NCI-H524 (cell line): Measurements from ENCODE around the gene EFCAB5.
"Not testable (repeated sequence)": the region's sequence is repeated elsewhere in the genome, so short reads cannot be mapped to it uniquely, and the experiment has no call there.

Source experiments
- DNase-seq, 2 experiments: peaks; one replicate each; lab custom pipeline; 2025; lab: John Stamatoyannopoulos, UW

Gene EFCAB5

DNA sequence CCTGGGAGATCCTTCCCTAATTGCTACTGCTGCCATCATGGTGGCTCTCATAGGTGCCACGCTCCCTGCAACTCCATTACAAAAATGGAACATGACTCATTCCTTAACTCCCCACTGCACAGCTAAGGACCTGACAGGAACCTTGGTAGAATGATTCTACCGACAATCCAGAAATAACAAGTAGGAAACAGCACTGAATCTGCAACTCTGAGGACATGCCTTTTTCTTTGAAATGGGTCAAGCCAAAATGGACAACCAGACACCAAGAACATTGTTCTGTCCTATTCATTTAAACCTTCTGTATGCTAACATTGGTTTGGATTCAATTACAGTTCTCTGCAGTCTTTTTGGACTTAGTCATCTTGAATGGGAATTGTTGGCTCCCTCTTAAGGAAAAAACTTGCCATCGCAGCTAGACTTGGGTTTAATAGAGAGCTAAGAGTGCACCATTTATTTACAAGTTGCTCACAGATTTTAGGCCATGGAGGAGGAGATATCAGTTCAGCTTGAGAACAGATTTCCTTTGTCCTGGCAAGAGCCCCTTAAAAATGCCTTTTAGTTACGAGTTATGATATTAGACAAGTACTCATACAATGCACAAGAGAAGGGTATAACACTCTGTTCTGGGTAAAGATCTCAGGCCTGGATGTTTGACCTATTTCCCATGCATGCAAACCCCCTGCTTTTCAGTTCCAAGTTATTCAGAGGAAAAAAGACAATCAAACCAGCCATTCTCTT lies 154.2 kb downstream of the EFCAB5 start:
- DNase-seq: peak; percentile 70 to 75

DNA sequence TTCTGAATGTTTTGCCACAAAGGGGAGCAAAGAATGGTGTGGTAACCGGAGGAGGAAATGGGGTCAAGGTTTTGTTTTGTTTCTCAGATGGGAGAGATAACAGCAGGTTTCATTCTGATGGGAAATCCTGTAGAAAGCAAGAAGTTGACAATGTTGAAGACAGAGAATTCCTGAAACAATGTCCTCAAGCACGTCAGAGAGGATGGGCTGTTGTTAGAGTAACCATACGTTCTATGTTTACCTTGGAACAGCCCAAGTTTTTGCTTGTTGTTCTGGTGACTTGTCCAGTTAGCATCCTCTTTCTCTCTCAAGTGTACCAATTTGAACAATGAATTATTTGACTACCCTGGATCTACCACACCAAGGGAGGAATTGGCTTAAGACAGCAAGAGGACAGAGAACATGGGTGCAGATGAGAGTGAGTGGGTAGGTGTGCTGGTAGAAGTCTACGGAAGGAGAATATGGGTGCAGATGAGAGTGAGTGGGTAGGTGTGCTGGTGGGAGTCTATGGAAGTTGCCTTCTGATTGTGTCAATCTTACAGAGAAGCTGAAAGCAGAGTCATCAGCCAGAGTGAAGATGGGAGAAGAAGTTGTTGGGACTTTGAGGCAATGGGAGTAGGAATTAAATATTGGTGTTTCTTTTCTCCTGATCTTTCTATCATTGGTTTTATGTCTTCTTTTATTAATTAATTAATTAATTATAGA lies 160.4 kb downstream of the EFCAB5 start:
- no peak for DNase-seq

DNA sequence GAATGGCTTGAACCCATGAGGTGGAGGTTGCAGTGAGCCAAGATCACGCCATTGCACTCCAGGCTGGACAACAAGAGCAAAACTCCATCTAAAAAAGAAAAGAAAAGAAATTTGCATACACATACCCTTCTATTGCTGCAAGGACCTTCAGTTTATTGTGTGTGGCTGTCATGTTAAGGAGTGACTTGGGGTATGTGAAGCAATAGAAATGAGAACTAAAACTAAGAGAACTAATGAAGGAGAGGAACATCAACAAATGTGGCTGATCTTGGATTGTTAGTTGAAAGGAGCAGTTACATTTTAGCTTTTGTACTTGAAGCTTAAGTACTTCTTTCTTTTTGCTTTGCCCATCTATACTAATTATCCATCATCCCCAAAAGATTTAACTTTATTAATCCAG lies 162.5 kb downstream of the EFCAB5 start:
- no peak for DNase-seq

DNA sequence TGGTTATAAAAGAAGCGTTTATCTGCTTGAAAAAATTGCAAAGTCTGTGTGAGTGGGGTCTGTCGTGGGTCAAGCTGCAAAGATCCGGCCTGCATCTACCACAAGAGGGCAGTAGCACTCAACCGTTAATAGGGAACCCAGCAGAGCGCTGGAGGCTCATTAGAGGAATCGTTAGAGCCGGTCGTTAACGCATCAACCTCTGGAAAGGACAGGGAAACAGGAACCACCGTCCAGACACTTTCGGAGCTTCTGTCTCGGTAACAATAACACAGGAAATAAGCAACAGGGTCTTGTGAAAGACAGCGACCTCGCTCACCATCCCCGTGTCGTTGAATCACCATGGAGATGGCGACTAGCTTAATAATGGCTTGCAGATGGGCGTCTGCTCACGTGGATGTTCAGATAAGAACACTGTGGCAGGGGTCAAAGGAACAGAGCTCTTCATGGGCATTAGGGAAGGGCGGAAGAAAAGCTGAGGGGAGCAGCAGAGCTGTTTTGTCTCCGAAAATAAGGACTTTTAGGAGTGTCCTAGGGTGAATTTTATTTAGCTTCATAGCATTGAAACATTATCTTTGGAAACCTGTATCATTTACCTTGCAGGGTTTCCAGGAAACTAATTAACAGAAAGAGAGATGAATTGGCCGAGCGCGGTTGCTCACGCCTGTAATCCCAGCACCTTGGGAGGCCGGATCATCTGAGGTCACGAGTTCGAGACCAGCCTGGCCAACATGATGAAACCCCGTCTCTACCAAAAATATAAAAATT lies 163.3 kb downstream of the EFCAB5 start:
- peak; percentile 96 to 97 for DNase-seq

DNA sequence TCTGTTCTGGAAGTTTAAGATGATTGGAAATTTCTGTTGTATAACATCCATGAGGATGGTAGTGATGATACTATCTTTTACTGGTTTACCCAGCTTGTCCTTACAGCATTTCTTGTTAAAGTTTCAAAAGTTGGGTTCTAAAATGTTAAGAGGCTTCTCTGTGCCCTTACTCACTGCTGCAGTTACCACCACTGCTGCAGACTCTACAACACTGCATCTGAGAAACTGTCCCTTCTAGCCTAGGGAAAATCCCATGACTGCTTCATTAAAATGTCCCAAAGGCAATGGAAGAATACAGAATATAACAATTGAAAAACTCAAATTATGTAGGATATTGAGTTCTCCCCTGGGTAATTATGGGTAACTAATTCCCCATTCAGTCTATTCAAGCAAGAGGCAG lies 171.4 kb downstream of the EFCAB5 start:
- DNase-seq: no peak

DNA sequence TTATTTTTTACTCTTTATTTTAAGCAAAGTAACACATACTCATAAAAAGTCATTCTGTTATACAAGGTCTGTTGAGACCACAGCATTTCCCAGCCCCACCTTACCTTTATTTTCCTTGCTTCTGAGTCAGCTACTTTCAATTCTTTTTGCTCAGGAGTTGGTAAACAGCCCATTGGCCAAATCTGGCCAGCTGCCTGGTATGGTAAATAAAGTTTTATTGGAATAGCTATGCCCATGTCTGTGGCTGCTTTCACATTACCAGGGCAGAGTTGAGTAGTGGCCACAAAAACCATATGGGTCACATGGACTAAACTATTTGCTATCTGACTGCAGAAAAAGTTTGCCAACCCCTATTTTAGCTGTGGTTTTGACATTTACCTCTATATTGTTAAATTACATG lies 171.8 kb downstream of the EFCAB5 start:
- DNase-seq: no peak

DNA sequence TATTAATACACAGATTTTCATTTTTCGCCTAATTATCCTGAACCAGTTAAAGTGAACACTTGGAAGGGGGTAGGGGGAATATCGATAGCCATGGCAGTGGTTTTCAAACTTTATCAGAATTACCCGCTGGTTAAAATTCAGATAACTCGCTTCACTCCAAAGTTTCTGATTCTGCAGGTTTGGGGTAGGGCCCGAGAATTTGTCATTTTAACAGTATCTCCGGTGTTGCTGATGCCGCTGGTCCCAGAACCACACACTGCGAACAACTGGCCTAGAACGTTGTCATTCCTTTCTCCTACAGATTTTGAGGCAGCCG lies 174.9 kb downstream of the EFCAB5 start:
- no peak for DNase-seq

DNA sequence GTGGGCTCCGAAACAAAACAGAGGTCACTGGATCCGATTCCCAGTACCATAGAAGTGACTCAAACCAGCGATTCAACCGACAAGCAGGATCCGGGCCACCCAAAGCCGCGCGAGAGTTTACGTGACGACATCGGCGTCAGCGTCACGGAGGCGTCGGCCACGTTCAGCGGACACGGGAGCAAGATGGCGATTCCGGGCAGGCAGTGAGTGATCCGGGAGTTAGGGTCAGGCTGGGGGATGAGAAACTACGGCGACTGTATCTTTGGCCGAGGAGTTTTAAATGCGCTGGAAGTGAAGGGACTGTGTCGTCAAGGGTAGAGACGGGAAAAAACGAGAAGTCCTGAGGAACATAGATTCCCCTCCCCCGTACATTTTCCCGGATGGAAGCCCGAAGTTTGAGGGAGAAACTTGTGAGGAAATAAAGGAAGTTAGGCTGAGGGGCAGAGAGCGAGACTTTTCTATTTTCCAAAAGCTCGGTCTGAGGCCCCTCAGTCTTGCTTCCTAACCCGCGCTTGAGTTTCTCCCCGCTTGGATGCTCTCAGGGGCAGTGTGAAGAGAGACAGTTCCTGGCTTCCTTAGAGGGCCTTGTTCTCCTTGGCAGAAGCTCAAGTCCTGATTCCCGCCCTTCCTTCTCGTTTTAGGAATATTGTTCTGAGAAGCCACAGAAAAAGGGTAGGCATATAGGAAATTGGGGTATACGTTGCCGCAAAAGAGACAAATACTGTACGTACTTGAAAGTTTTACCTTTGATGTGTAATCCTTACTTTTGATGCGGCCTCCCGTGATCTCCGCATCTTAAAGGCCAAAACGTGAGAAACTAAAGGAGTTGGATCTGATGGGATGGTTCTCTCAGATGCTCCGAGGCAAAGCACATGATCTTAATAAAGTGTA lies 175.5 kb downstream of the EFCAB5 start, which contains the start of gene NSRP1:
Gene NSRP1 (plus strand): TSS at position 156 of the 891 bp plus-strand sequence. CDS start 28 bp downstream, at position 184.
- DNase-seq: peak; percentile 95 to 96

DNA sequence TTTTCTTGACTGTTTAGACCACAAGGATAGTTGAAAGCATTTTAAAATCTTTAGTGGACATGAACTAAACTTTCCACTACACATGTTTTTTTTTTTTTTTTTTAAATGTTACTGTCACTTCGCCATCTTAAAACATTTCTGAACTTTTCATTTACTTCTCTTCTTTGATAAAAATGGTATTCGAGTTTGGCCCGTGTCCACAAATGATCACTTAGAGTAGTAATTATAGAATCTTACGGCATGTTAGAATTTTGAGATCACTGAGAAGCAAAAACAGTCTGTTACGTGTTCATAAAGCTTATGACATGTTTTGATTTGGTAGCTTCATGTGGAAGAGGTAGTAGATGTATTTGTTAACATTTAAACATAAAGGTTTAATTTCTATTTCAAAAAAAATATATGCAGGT lies 176.2 kb downstream of the EFCAB5 start:
- no peak for DNase-seq

DNA sequence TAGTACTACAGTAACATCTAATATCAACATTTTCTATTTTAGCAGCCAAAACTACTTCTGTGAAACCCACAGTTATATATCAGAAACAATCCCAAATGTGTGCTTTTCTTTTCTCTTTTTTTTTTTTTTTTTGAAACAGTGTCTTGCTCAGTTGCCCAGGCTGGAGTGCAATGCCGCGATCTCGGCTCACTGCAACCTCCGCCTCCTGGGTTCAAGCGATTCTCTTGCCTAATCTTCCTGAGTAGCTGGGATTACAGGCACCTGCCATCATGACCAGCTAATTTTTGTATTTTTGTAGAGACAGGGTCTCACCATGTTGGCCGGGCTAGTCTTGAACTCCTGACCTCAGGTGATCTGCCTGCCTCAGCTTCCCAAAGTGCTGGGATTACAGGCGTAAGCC lies 177.2 kb downstream of the EFCAB5 start:
- not testable (repeated sequence) for DNase-seq

DNA sequence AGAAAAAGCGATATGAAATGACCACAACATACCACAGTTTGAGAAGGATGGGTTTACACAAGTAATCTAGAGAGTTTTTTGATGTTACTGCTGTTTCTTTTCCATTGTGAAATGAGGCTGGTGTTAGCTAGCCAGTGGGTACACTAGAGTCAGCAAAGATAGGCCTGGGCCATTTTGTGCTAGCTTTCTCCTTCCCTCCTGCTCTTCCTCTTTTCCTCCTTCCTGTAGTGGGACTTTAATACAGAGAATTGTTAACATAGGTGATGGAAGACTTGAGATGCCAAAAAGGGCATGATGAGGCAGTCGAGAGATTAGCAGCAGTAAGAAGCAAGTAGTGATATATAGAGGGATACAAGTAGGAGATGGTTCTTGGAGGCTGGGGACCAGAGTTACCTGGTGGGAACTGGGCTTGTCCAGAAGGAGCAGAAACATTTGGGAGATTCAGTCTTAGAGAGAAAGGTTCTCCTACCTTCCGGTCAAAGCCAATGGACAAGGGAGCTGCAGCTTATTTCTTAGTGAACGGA lies 182.9 kb downstream of the EFCAB5 start:
- no peak for DNase-seq

DNA sequence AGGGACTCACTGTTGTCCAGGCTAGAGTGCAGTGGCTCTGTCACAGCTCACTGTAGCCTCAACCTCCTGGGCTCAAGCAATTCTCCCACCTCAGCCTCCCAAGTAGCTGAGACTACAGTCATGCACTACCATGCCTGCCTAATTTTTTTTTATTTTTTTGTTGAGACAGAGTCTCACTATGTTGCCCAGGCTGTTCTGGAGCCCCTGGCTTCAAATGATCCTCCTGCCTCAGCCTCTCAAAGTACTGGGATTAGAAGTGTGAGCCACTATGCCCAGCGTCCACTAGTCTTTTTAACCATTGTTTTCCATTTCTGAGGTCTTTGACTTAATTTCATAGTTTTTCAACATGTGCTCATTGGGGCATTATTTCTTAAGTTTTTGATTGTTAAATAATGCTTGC lies 188.7 kb downstream of the EFCAB5 start:
- no peak for DNase-seq

DNA sequence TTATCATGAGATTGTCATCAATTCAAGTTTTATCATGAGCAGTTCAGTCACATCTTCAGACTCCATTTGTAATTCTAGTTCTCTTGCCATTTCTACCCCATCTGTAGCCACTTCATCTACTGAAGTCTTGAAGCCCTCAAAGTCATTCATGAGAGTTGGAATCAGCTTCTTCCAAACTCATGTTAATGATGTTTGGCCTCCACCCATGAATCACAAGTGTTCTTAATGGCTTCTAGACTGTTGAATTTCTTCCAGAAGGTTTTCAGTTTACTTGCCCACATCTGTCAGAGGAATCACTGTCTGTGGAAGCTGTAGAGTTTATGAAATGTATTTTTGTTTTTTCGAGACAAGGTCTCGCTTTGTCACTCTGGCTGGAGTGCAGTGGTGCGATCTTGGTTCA lies 191.2 kb downstream of the EFCAB5 start:
- no peak for DNase-seq

DNA sequence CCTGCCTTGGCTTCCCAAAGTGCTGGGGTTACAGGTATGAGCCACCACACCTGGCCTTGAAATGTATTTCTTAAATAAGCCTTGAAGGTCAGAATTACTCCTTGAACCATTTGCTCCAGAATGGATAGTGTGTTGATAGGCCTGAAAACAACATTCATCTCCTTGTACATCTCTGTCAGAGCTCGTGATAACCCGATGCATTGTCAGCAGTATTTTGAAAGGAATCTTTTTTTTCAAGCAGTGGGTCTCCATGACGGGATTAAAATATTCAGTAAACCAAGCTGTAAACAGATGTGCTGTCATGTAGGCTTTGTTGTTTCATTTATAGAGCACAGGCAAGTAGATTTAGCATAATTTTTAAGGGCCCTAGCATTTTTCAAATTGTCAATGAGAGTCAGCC lies 191.8 kb downstream of the EFCAB5 start:
- no peak for DNase-seq

DNA sequence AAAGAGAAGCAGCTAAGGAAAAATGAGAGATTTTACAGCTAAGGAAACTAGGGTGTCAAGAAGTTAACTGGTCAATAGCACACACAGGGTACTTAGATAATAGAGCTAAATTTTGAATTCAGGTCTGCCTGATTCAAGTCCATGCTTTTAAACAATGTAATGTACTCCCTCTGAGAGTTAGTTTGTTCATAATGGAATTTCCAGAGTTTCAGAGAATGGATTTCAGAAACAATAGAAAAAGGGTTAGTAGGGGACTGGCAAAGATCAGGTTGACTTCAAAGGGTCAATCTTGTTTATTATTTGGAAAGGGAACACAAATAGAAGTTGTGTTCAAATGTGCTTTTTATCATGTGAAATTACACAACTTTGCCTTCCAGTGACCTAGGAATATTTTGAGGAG lies 193.1 kb downstream of the EFCAB5 start:
- no peak for DNase-seq

DNA sequence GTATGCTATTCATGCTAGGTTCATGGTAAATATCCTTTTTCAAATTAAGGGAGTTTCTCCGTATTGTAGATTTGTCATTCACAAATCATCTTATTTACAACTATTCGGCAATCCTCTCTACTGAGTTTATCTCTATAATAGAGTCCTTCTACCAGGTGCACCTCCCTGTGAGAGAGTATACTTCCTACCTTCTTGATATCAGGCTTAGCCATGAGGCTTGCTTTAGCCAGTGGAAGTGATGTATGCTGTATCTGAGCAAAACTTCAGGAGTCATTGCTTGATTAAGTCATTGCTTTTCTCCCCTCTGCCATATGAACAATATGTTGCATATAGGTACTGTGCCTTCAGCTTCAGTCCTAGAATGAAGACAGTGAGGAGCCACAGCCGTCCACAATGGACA lies 195.7 kb downstream of the EFCAB5 start:
- DNase-seq: no peak

DNA sequence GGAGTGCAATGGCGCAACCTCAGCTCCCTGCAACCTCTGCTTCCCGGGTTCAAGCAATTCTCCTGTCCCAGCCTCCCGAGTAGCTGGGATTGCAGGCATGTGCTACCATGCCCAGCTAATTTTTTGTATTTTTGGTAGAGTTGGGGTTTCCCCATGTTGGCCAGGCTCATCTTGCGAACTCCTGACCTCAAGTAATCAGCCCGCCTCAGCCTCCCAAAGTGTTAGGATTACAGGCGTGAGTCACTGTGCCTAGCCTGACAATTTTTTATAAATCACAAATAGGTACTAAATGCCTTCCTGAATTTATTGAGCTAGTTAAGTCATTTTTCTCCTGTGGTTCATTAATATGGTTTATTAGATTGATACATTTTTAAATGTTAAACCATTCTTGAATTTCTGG lies 206.4 kb downstream of the EFCAB5 start:
- DNase-seq: not testable (repeated sequence)

DNA sequence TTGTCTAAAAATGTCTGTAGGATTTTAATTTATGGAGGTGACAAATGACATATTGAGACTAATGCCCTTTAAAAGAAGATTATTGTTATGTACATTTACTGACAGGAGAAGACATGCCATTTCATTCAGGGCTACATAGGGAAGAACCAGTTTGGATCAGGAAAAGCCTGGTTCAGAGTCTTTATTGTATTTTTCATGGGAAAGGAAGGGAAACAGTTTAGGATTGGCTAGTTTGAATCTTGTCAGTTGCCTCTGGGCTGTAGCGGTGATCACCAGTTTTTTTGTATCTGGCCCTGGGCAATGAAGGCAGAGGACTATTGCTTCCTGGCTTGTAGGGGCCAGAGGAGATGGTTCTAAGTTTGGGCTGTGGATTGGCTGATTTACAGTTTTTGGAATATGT lies 206.9 kb downstream of the EFCAB5 start:
- DNase-seq: no peak

DNA sequence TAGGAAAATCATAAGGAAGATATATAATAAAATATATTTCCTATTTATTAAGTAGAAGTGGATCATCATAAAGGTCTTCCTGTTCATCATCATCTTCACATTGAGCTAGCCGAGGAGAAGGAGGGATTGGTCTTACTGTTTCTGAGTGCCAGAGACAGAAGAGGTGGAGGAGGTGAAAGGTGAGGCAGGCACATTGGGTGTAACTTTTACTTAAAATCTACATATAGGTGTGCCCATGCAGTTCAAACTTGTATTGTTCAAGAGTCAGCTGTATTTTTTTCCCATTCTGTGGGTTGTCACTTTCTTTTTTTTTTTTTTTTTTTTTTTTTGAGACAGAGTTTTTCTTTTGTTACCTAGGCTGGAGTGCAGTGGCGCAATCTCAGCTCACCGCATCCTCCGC lies 210.0 kb downstream of the EFCAB5 start:
- DNase-seq: no peak

DNA sequence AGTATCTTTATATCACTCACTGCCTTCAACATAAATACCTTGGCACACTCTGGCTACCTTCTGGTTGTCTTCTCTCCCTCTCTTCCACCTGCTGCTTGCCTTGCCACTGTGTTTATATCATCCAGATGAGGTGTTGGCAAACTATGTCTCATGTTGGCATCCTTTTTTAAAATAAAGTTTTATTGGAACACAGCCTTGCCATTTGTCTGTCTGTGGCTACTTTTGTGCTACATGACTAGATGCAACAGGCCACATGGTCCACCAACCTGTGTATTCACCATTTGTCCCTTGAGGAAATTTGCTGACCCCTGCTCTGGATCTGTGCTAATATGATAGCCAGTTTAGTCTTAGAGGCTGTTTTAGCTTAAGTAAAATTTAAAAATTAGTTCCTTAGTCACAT lies 212.0 kb downstream of the EFCAB5 start:
- no peak for DNase-seq

DNA sequence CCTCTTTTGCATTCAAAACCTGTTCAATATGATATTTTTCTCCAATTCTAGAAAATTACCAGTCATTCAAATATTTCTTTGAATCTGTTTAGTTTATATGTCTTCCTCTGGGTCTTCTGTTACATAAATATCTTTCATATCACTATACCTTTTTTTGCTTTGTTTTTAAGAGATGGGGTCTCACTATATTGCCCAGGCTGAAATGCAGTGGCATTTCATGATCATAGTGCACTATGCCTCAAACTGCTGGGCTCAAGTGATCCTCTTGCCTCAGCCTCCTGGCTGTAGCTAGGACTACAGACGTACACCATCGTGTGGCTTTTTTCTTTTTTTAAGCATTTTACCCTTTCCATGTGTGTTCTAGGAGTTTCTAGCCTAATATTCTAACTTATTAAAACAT lies 214.0 kb downstream of the EFCAB5 start:
- DNase-seq: no peak
